Thoracic aorta (tissue), 2 donors: ENCODE data around the gene SWSAP1. TPM values are rescaled to one million over a fixed set of nuclear protein-coding genes. Genes with fewer than 3 reads are reported as not detected.
"Not testable (repeated sequence)": the region's sequence is repeated elsewhere in the genome, so short reads cannot be mapped to it uniquely, and the experiment has no call there.

Experiments
- ATAC-seq: fragments of 150-250 bp; one replicate; pipeline ENCODE4 v1.8.0; 2017; ENCODE audit warnings: low read depth; ENCODE audit not compliant: insufficient number of reproducible peaks, low FRiP score
- DNase-seq: peaks from one replicate; pipeline ENCODE4 v3.0.0-alpha.2; 2020; ENCODE audit warnings: low spot score
- H3K27ac ChIP-seq, 2 donors: fragments of 200-600 bp; sonication (generic); 1 replicate in 1 of 2; 2 replicates in 1 of 2; pipeline ENCODE4 v1.5.1; 2016; ENCODE audit warnings: mild to moderate bottlenecking in 2 of 2, moderate library complexity in 2 of 2
- H3K27me3 ChIP-seq: fragments of 200-600 bp; sonication (generic); replicated peaks from 2 replicates; pipeline ENCODE4 v1.6.0; 2016; ENCODE audit warnings: mild to moderate bottlenecking; ENCODE audit not compliant: insufficient read depth
- H3K36me3 ChIP-seq: fragments of 200-600 bp; sonication (generic); one replicate; pipeline ENCODE4 v1.5.1; 2016
- H3K4me1 ChIP-seq, 2 donors: fragments of 200-600 bp; sonication (generic); 1 replicate in 1 of 2; 2 replicates in 1 of 2; pipeline versions ENCODE4 v1.5.1 to v1.6.0; 2016; ENCODE audit warnings: low read depth in 2 of 2, mild to moderate bottlenecking in 1 of 2; ENCODE audit not compliant: control insufficient read depth in 1 of 2
- H3K4me3 ChIP-seq: fragments of 200-600 bp; sonication (generic); 2 replicates; pipeline ENCODE4 v1.5.1; 2016; ENCODE audit warnings: mild to moderate bottlenecking
- H3K9me3 ChIP-seq: fragments of 200-600 bp; sonication (generic); 2 replicates; pipeline ENCODE4 v1.5.1; 2016
- CTCF ChIP-seq: fragments of 200-600 bp; sonication (generic); IDR thresholded peaks from one replicate; pipeline ENCODE4 v1.5.1; 2019; ENCODE audit warnings: antibody characterized with exemption
- total RNA-seq, 2 donors: library from RNA; depleted of rRNA; stranded (reverse); fragments of >200 nt; gene quantifications; one replicate each; pipeline versions ENCODE4 v1.1.0 to v1.2.3, GENCODE V29; 2016

SWSAP1 gene
- total RNA-seq, 2 donors from 2014 or later, result 1.2 to 1.5 TPM

DNA sequence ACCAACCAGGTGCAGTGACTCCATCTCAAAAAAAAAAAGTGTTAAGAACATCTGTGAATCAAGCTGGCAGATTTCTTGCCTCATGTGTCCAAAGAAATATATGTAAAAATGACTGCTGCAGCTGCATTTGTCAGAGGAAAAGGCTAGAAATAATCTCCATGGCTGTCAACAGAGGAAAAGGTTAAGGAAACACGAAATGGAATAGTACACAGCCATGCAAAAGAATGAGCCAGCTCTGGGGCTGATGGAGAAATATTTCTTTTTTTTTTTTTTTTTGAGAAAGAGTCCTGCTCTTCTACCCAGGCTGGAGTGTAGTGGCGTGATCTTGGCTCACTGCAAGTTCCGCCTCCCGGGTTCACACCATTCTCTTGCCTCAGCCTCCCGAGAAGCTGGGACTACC, 41.6 kb upstream of the SWSAP1 start:
- Histone ChIP-seq H3K27me3 (no peaks in the 10 kb centered on the region), H3K9me3 (no peaks in the 10 kb centered on the region), H3K4me1 (peaks cover 0 to 2% of the 10 kb centered on the region in 2 donors), H3K36me3 (peaks cover 46% of the 10 kb centered on the region), H3K27ac (no peak overlapping the region), H3K4me3 (no peak overlapping the region)
- ATAC-seq, result no peak
- no peak for DNase-seq
- TF ChIP-seq CTCF, result no peak

DNA sequence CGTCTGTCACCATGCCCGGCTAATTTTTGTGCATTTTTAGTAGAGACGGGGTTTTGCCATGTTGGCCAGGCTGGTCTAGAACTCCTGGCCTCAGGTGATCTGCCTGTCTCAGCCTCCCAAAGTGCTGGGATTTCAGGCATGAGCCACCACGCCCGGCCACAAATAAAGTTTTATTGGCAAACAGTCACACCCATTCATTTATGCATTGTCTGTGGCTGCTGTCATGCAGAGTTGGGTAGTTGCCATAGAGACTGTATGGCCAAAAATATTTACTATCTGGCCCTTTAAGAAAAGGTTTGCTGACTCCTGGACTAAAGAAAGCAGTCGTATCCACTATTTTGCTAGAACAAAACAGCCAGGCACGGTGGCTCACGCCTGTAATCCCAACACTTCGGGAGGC, 40.6 kb upstream of the SWSAP1 start:
- not testable (repeated sequence) for ATAC-seq

GRCh38 chr19:11335449-11336146, 38.9 kb upstream of the SWSAP1 start:
- no peaks in the 10 kb centered on the region for H3K27me3 ChIP-seq
- H3K4me3 ChIP-seq, result no peak overlapping the region
- DNase-seq, result no peak
- H3K36me3 ChIP-seq, result peaks cover 36% of the 10 kb centered on the region
- H3K4me1 ChIP-seq, result peaks cover 2 to 22% of the 10 kb centered on the region in 2 donors
- no peaks in the 10 kb centered on the region for H3K9me3 ChIP-seq
- no peak for TF ChIP-seq CTCF
- H3K27ac ChIP-seq, result no peak overlapping the region
- no peak for ATAC-seq

More for the DNA sequence above, 40.6 kb upstream of the SWSAP1 start:
- DNase-seq, H3K27me3 ChIP-seq, H3K27ac ChIP-seq, H3K4me3 ChIP-seq, H3K9me3 ChIP-seq: not testable (repeated sequence)
- Histone ChIP-seq H3K4me1 (peaks cover 0 to 13% of the 10 kb centered on the region in 2 donors), H3K36me3 (peaks cover 46% of the 10 kb centered on the region)

DNA sequence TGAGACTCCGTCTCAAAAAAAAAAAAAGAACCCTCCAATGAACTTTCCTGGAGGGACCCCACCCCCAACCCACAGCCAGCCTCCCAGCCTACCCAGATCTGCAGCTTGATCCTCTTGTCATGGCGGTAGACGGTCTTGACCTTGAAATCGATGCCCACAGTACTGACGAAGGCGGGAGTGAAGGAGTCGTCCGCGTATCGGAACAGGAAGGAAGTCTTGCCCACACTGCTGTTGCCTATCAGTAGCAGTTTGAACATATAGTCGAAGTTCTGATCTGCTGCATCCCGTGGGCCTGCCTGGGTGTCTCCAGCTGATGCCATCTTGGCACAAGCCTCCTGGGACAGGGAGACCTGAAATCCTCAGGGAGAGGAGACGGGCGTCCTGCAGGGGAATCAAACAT, 37.4 kb upstream of the SWSAP1 start:
- no peak for DNase-seq

GRCh38 chr19:11338121-11338520, 36.3 kb upstream of the SWSAP1 start:
- Histone ChIP-seq H3K36me3 (peaks cover 37% of the 10 kb centered on the region), H3K27me3 (no peaks in the 10 kb centered on the region), H3K4me3 (peak overlapping the region; percentile 75), H3K9me3 (no peaks in the 10 kb centered on the region), H3K4me1 (peaks cover 2 to 25% of the 10 kb centered on the region in 2 donors), H3K27ac (peak overlapping the region; percentile 23 to 63)
- ATAC-seq, result no peak
- no peak for TF ChIP-seq CTCF
- DNase-seq, result no peak

More for the DNA sequence above, 37.4 kb upstream of the SWSAP1 start:
- Histone ChIP-seq H3K4me3 (no peak overlapping the region), H3K27ac (no peak overlapping the region), H3K27me3 (no peaks in the 10 kb centered on the region), H3K9me3 (no peaks in the 10 kb centered on the region), H3K4me1 (peaks cover 2 to 22% of the 10 kb centered on the region in 2 donors), H3K36me3 (peaks cover 36% of the 10 kb centered on the region)
- ATAC-seq, result no peak
- TF ChIP-seq CTCF, result no peak
